ENCODE results near the gene CLEC19A. TPM values are rescaled to one million over a fixed set of nuclear protein-coding genes. Genes with fewer than 3 reads are reported as not detected.

CLEC19A gene
- not detected for polyA plus RNA-seq (2012; ENCODE audit: insufficient read length, low read depth)

GRCh38 chr16:19285431-19285830 is at the start of gene CLEC19A:
TSS of gene CLEC19A (plus strand) at chr16:19285731. CDS start at chr16:19285852, 121 bp downstream.
- TF ChIP-seq SIN3A (IDR thresholded peaks at IDR 0.05; ENCODE audit: borderline replicate concordance, insufficient read depth, low read length) = no peak
- TF ChIP-seq, protein P1, sequence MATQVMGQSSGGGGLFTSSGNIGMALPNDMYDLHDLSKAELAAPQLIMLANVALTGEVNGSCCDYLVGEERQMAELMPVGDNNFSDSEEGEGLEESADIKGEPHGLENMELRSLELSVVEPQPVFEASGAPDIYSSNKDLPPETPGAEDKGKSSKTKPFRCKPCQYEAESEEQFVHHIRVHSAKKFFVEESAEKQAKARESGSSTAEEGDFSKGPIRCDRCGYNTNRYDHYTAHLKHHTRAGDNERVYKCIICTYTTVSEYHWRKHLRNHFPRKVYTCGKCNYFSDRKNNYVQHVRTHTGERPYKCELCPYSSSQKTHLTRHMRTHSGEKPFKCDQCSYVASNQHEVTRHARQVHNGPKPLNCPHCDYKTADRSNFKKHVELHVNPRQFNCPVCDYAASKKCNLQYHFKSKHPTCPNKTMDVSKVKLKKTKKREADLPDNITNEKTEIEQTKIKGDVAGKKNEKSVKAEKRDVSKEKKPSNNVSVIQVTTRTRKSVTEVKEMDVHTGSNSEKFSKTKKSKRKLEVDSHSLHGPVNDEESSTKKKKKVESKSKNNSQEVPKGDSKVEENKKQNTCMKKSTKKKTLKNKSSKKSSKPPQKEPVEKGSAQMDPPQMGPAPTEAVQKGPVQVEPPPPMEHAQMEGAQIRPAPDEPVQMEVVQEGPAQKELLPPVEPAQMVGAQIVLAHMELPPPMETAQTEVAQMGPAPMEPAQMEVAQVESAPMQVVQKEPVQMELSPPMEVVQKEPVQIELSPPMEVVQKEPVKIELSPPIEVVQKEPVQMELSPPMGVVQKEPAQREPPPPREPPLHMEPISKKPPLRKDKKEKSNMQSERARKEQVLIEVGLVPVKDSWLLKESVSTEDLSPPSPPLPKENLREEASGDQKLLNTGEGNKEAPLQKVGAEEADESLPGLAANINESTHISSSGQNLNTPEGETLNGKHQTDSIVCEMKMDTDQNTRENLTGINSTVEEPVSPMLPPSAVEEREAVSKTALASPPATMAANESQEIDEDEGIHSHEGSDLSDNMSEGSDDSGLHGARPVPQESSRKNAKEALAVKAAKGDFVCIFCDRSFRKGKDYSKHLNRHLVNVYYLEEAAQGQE (IDR thresholded peaks at IDR 0.05; ENCODE audit: insufficient read depth in 1 of 2, low read depth in 2 of 2, low read length in 2 of 2) = no peak

- no peak for TF ChIP-seq TAF1 (IDR thresholded peaks at IDR 0.05; ENCODE audit: borderline replicate concordance, insufficient read depth, low read length)
- no peak for TF ChIP-seq FOXP2 (optimal IDR thresholded peaks at IDR 0.05; ENCODE audit: borderline replicate concordance, extremely low read depth, extremely low read length, insufficient read depth)
- TF ChIP-seq POLR2AphosphoS5 (IDR thresholded peaks at IDR 0.05; ENCODE audit: low read depth, low read length) = no peak
- no peak for TF ChIP-seq SIN3A (IDR thresholded peaks at IDR 0.05; ENCODE audit: borderline replicate concordance, insufficient read depth, low read length)
- TF ChIP-seq, protein P1 (IDR thresholded peaks at IDR 0.05; ENCODE audit: insufficient read depth in 1 of 2, low read depth in 2 of 2, low read length in 2 of 2) = no peak
Measured at GRCh38 chr16:19235886-19236285, 49.6 kb upstream of the CLEC19A start.

- TF ChIP-seq FOXP2 (optimal IDR thresholded peaks at IDR 0.05; ENCODE audit: borderline replicate concordance, extremely low read depth, extremely low read length, insufficient read depth) (no peak), POLR2AphosphoS5 (IDR thresholded peaks at IDR 0.05; ENCODE audit: low read depth, low read length) (no peak), TAF1 (IDR thresholded peaks at IDR 0.05; ENCODE audit: borderline replicate concordance, insufficient read depth, low read length) (no peak), SIN3A (IDR thresholded peaks at IDR 0.05; ENCODE audit: borderline replicate concordance, insufficient read depth, low read length) (no peak)
- TF ChIP-seq, protein P1 (IDR thresholded peaks at IDR 0.05; ENCODE audit: insufficient read depth in 1 of 2, low read depth in 2 of 2, low read length in 2 of 2) = no peak
Measured at GRCh38 chr16:19236561-19237209, 48.8 kb upstream of the CLEC19A start.

GRCh38 chr16:19238406-19238805 is 47.1 kb upstream of the CLEC19A start:
- TF ChIP-seq, protein P1 (IDR thresholded peaks at IDR 0.05; ENCODE audit: insufficient read depth in 1 of 2, low read depth in 2 of 2, low read length in 2 of 2) = no peak
- TF ChIP-seq FOXP2 (optimal IDR thresholded peaks at IDR 0.05; ENCODE audit: borderline replicate concordance, extremely low read depth, extremely low read length, insufficient read depth) (no peak), POLR2AphosphoS5 (IDR thresholded peaks at IDR 0.05; ENCODE audit: low read depth, low read length) (no peak), SIN3A (IDR thresholded peaks at IDR 0.05; ENCODE audit: borderline replicate concordance, insufficient read depth, low read length) (no peak), TAF1 (IDR thresholded peaks at IDR 0.05; ENCODE audit: borderline replicate concordance, insufficient read depth, low read length) (no peak)
